Osteoblast (primary cell): ENCODE data around the gene WSCD2. TPM values are rescaled to one million over a fixed set of nuclear protein-coding genes. Genes with fewer than 3 reads are reported as not detected.

ENCODE experiments used
- DNase-seq: peaks from one replicate; pipeline ENCODE4 v3.0.0; 2011; ENCODE audit warnings: low spot score, mixed read lengths; ENCODE audit not compliant: insufficient read length; ENCODE audit errors: missing footprints
- H2AFZ ChIP-seq: 2 replicates; pipeline ENCODE4 v1.6.0; 2011; ENCODE audit warnings: mild to moderate bottlenecking, low read length
- H3K27ac ChIP-seq: 2 replicates; pipeline ENCODE4 v1.5.1; 2011; ENCODE audit warnings: mild to moderate bottlenecking, low read depth, low read length, moderate library complexity
- H3K27me3 ChIP-seq: 2 replicates; pipeline ENCODE4 v1.6.0; 2012; ENCODE audit warnings: mild to moderate bottlenecking, control low read depth, inconsistent platforms, low read length, moderate library complexity; ENCODE audit not compliant: insufficient read depth
- H3K36me3 ChIP-seq: 2 replicates; pipeline ENCODE4 v1.5.1; 2011; ENCODE audit warnings: mild to moderate bottlenecking, low read length, control low read depth, moderate library complexity; ENCODE audit not compliant: insufficient read depth
- H3K4me1 ChIP-seq: 2 replicates; pipeline ENCODE4 v1.5.1; 2011; ENCODE audit warnings: mild to moderate bottlenecking, low read length, control low read depth, moderate library complexity; ENCODE audit not compliant: insufficient read depth
- H3K4me2 ChIP-seq: 2 replicates; pipeline ENCODE4 v1.6.0; 2011; ENCODE audit warnings: mild to moderate bottlenecking, low read length; ENCODE audit not compliant: insufficient read depth
- H3K4me3 ChIP-seq: fragments of 200-600 bp; sonication (generic); 3 replicates; pipeline ENCODE4 v1.5.1; 2012; ENCODE audit warnings: mild to moderate bottlenecking, low read length, inconsistent platforms; ENCODE audit not compliant: insufficient read depth
- H3K79me2 ChIP-seq: 2 replicates; pipeline ENCODE4 v1.6.0; 2012; ENCODE audit warnings: mild to moderate bottlenecking, low read length, control low read depth, inconsistent platforms; ENCODE audit not compliant: insufficient read depth
- H3K9me3 ChIP-seq: 2 replicates; pipeline ENCODE4 v1.5.1; 2011; ENCODE audit warnings: low read depth, low read length, control low read depth
- H4K20me1 ChIP-seq: 2 replicates; pipeline ENCODE4 v1.6.0; 2012; ENCODE audit warnings: mild to moderate bottlenecking, low read length, control low read depth; ENCODE audit not compliant: insufficient read depth
- total RNA-seq: library from RNA; depleted of rRNA; stranded (reverse); fragments of >200 nt; gene quantifications from 2 replicates; pipeline ENCODE4 v1.2.3, GENCODE V29; 2012
- TF ChIP-seq, protein P1 (sequence below): IDR thresholded peaks from 2 replicates; pipeline ENCODE4 v1.5.1; 2011; ENCODE audit warnings: mild to moderate bottlenecking, low read depth, low read length, moderate library complexity; ENCODE audit errors: extremely low read depth

The WSCD2 gene
- total RNA-seq, 1 donor: 0.36 TPM

DNA sequence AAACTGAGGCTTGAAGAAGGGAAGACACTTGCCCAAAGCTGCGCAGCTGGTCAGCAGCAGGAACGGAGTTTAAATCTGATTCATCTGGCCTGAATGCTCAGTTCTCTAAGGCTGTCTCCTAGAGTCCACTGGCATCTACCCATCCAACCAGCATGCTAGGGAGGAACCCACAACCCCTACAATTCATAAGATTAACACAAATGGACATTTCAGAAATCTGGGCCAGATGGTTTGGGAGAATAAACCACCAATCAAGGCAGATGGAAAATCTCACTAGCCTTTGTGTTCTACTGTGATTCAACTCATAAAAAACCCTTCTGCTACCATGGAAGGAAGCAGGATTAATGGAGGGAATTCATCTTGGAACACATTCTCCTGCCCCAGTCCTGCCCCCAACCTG lies 67.8 kb downstream of the WSCD2 start:
- Histone ChIP-seq H3K79me2 (no peaks in the 10 kb centered on the region), H3K4me1 (no peaks in the 10 kb centered on the region), H3K27me3 (no peaks in the 10 kb centered on the region), H3K27ac (no peak overlapping the region), H3K9me3 (no peaks in the 10 kb centered on the region), H3K4me2 (no peak overlapping the region), H4K20me1 (no peaks in the 10 kb centered on the region), H2AFZ (no peak overlapping the region), H3K4me3 (no peak overlapping the region), H3K36me3 (no peaks in the 10 kb centered on the region)
- TF ChIP-seq, protein P1, sequence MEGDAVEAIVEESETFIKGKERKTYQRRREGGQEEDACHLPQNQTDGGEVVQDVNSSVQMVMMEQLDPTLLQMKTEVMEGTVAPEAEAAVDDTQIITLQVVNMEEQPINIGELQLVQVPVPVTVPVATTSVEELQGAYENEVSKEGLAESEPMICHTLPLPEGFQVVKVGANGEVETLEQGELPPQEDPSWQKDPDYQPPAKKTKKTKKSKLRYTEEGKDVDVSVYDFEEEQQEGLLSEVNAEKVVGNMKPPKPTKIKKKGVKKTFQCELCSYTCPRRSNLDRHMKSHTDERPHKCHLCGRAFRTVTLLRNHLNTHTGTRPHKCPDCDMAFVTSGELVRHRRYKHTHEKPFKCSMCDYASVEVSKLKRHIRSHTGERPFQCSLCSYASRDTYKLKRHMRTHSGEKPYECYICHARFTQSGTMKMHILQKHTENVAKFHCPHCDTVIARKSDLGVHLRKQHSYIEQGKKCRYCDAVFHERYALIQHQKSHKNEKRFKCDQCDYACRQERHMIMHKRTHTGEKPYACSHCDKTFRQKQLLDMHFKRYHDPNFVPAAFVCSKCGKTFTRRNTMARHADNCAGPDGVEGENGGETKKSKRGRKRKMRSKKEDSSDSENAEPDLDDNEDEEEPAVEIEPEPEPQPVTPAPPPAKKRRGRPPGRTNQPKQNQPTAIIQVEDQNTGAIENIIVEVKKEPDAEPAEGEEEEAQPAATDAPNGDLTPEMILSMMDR: no peak
- DNase-seq: no peak

DNA sequence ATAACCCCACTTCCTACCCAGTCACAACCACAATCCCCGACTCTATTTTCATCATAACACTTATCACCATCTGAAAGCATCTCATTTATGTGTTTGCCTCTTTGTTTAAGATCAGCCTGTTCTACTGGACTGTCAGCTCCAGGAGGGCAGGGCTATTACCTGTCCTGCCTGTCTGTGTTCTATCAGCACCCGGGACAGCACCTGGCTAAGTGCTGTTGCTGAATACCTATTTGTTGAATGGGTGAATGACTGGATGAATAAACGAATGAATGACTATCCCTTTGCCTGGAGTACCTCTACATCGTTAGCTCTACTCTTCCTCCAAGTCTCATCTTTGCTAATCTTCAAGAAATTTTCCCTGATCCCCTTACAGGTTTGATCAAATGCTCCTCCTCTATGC lies 69.0 kb downstream of the WSCD2 start:
- Histone ChIP-seq H3K9me3 (no peaks in the 10 kb centered on the region), H3K36me3 (no peaks in the 10 kb centered on the region), H2AFZ (no peak overlapping the region), H3K27me3 (no peaks in the 10 kb centered on the region), H3K79me2 (no peaks in the 10 kb centered on the region), H3K27ac (no peak overlapping the region), H4K20me1 (no peaks in the 10 kb centered on the region), H3K4me2 (no peak overlapping the region), H3K4me3 (no peak overlapping the region), H3K4me1 (no peaks in the 10 kb centered on the region)
- no peak for DNase-seq
- TF ChIP-seq, protein P1: no peak

DNA sequence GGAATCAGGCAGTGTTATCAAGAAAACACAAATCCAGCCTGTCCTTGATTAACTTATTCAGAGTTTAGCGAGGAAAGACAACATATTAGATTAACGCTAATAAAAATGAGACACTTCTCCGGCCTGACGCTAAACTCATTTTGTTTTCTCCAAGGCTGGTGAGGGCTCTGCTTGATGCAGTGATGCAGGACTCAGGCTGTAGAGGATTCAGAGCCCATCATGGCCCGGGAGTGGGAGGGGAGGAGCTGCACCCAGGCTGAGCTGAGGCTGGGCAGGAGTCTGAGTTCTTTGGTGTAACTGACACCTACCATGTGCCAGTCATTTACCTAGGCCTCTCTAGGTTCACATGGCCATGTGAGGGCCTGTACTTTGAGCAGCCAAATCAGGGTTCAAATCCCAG lies 70.0 kb downstream of the WSCD2 start:
- no peak overlapping the region for H3K4me3 ChIP-seq
- no peak overlapping the region for H3K4me2 ChIP-seq

DNA sequence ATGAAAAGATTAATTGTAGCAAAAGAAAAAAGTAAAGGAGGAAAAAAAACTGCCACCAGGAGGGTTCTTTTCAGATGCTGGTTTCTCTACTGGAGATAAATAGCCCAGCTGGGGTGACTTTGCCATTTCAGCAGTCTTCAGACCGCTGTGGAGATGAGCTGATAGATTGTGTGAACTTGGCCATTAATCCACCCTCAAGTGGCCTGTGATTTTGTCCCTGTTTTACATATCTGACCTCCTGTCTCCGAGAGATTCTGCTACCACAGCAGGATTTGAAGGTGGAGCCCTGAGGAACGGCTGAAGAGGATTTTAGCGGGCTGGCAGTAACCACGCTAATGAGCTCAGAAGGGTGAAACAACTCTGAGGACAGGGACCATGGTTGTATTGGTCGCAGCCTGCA lies 72.7 kb downstream of the WSCD2 start:
- H3K36me3 ChIP-seq: no peaks in the 10 kb centered on the region
- no peaks in the 10 kb centered on the region for H3K27me3 ChIP-seq
- no peak overlapping the region for H3K27ac ChIP-seq
- TF ChIP-seq, protein P1: no peak
- H2AFZ ChIP-seq: no peak overlapping the region
- no peaks in the 10 kb centered on the region for H3K79me2 ChIP-seq
- H3K4me2 ChIP-seq: no peak overlapping the region
- H3K4me1 ChIP-seq: no peaks in the 10 kb centered on the region
- no peak for DNase-seq
- H3K9me3 ChIP-seq: no peaks in the 10 kb centered on the region
- no peak overlapping the region for H3K4me3 ChIP-seq
- H4K20me1 ChIP-seq: no peaks in the 10 kb centered on the region

More for the DNA sequence above, 70.0 kb downstream of the WSCD2 start:
- DNase-seq: no peak
- no peaks in the 10 kb centered on the region for H4K20me1 ChIP-seq
- H3K4me1 ChIP-seq: no peaks in the 10 kb centered on the region
- H3K9me3 ChIP-seq: no peaks in the 10 kb centered on the region
- no peak overlapping the region for H3K27ac ChIP-seq
- H3K27me3 ChIP-seq: no peaks in the 10 kb centered on the region
- TF ChIP-seq, protein P1: no peak
- H2AFZ ChIP-seq: no peak overlapping the region
- no peaks in the 10 kb centered on the region for H3K36me3 ChIP-seq
- no peaks in the 10 kb centered on the region for H3K79me2 ChIP-seq
